ENCODE data around the gene ZNF681.
"Not testable (repeated sequence)": the region's sequence is repeated elsewhere in the genome, so short reads cannot be mapped to it uniquely, and the experiment has no call there.

ZNF681 gene

DNA sequence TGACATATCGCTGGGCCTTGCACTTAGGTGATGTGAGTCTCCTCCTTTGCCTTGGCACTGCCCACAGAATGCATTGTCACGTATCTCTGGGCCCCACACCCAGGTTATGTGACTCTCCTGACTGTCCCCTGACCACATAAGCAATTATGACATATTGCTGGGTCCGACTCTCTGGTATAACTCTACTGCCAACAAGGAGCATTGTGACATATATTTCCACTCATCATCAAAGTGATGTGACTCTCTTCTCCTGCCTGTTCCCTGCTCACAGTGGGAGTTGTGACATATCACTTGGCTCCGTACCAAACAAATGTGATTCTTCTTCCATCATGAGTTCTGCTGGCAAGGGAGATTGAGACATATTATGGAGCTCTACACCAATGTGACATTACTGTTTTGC is 15.4 kb upstream of the ZNF681 start:
- DNase-seq (ENCODE audit: low spot score) = no peak

DNA sequence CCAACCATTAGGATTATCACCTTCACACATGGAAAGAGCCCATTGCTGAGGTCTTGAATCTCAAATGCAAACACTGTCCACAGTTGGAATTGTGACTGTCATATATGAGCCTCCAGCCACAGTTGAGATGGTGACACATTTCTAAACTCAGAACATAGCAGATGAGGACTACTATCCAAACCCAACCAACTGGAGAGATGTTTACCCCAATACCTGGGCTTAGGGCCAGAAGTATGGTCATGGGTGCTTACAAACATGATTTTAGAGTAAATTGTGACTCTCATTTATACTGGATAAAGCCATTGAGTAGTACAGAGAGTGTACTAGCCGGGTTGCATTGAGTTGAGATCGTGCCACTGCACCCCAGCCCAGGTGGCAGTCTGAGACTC is 14.0 kb upstream of the ZNF681 start:
- DNase-seq (ENCODE audit: low spot score) = no peak

DNA sequence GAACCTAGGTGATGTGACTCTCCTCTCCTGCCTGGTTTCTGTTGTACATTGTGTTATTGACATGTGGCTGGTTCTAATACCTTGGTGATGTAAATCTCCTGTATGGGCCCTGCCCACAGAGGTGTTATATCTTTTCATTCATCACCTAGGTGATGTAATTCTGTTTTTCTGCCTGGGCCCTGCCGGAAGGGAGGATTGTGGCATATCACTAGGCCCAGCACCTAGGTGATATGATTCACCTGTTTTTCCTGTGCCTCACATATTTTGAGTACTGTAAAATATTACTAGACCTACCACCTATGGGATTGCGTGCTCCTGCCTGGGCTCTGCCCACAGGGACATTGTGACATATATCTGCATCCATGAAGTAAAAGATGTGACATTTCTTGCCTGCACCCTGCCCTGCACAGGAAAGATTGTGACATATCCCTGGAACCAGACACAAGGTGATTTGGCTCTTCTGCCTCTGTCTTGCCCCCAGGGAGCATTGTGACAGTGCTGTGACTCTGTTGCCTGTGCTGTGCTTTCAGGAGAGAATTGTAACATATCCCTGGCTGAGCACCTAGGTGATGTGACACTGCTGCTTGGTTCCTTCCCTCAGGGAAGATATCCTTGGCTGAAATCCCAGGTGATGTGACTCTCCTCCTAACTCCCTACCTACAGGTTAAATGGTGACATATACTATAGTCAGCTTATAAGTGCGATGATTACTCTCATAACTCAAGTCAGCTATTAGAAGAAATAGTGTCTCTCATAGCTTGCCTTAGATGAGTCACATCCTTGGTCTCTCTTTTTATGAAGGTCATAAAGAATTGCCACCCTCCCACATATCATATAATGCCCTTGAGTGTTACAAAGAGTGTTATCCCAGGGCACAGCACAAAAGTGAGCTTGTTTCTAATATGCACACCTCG is 13.3 kb upstream of the ZNF681 start:
- DNase-seq (ENCODE audit: low spot score) = no peak

DNA sequence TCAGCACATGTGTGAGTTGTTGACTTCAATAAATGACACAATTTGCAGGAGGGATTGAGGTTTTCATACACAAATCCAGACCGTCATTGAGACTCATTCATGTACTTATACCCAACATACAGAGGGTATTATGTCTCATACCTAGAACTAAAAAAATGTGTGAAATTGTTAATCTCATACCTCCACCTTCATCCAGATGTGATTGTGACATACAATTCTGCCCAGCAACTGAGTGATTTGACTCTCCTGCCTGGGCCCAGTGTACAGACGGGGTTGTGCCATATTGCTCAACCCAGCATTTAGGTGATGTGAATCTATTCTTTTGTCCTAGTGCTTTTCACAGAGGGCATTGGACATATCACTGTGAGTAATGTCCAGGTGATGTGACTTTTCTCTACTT is 12.6 kb upstream of the ZNF681 start:
- no peak for DNase-seq (ENCODE audit: low spot score)

DNA sequence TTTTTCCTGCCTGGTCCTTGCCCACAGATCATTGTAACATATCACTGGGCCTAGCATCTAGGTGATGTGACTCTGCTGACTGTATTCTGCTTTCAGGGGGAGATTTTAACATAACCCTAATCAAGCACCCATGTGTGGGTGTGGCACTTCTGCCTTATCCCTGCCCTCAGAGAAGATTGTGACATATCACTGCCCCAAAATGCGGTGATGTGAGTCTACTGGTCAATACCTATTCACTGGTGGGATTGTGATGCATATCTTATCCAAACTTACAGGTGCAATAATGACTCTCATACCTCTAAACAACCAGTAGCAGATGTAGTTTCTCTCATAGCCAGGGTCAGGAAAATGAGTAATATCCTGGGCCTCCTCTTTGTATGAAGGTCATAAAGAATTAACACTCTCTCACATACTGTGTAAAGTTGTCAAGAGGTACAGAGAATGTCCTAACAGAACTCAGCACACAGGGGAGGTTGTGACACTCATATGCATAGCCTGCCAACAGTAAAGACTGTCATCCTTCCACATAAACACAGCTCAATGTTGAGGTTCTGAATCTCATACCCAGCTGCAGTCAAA is 12.1 kb upstream of the ZNF681 start:
- no peak for DNase-seq (ENCODE audit: low spot score)

DNA sequence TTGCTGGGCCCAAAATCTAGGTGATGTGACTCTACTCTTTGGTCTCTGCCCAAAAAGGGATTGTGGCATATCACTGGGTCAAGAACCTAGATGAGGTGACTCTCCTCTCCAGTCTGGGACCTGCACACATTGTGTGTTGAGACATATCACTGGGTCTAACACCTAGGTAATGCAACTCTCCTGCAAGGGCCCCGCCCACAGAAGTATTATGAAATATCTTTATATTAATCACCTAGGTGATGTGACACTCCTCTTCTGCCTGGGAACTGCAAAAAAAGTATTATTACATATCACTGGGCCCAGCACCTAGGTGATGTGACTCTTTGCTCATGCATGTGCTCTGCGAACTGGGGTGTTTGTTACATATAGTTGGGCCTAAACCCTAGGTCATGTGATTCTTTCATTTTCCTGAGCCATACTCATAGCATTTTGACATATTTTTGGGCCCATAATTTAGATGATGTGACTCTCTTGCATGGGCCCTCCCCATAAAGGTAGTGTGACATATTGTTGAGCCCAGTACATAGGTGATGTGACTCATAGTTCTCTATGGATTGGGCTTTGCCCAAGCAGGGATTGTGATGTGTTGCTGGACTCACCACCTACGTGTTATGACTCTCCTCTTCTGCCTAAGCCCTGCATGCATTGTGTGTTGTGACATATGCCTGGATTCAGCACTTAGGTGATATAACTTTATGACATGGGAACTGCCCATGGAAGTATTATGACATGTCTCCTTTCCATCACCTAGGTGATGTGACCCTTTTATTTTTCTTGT is 11.2 kb upstream of the ZNF681 start:
- DNase-seq (ENCODE audit: low spot score) = no peak

DNA sequence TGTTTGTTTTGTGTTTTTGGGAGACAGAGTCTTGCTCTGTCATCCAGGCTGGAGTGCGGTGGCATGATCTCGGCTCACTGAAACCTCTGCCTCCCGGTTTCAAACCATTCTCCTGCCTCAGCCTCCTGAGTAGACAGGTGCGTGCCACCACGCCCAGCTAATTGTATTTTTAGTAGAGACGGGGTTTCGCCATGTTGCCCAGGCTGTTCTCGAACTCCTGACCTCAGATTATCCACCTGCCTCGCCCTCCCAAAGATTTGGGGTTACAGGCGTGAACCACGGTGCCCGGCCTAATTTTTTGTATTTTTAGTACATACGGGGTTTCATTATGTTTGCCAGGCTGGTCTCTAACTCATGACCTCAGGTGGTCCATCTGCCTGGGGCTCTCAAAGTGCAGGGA is 8.3 kb upstream of the ZNF681 start:
- no peak for DNase-seq (ENCODE audit: low spot score)

DNA sequence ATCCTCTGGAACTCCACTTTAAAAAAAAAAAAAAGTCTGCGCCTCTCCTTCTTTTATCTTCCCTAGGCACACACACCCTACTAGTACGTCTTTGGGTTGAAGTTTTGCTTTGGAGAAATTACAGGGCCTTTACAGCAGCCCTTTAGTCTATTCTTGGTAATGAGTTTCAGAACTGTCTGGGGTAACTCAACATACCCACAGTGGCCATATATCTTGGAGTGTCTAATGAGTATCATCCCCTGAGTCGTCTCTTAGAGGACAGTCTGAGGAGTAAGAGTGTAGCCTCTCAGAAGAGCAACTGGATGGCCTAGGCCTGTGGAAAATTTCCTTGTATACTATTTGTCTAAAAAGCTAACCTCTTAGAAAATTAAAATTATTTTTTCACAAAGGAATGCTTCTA is 6.1 kb upstream of the ZNF681 start:
- DNase-seq (ENCODE audit: low spot score) = no peak

DNA sequence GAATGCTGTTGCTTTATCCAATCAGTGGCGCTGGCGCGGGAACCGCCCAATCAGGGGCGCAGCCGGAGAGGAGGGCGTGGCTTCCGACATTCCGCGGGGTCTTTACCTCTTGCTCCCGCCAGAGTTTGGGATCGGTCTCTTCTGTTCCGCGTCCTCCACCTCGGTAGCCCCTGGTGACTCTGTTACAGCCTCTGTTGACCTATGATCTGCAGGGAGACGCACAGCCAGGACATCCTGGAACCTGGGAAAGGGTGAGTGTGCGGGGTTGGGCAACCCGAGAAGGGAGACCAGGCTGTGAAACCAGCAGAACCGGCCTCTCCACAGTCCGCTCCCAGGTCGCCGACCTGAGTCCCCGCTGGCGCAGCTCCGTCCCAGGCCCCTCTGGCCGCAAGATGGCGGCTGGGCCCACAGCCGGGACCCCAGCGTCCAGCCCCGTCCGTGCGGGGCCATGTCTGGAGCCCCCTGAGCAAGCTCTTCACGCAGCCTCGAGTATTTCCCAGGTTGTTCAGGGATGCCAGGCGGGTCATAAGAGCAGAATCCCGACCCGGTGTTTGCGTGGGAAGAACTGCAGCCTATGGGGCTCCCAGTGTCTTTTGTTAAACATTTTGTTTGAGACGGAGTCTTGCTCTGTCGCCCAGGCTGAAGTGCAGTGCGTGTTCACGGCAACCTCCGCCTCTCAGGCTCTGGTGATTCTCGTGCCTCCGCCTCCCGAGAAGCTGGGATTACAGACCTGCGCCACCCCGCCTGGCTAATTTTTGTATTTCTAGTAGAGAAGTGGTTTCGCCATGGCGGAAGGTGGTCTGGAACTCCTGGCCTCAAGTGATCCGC is 4.4 kb upstream of the ZNF681 start:
- peak; percentile 58 for DNase-seq (ENCODE audit: low spot score)

DNA sequence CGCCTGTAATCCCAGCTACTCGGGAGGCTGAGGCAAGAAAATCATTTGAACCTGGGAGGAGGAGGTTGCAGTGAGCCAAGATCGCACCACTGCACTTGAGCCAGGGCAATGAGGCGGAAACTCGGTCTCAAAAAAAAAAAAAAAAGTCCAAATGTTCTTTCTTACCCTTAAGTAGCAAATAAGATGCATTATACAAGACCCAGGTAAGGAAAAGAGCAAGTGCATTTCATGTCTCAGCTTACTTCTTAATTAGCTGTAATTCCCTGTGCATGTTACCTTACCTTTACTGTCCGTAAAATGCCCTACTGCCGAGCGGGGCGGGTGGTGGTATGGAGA is 3.8 kb upstream of the ZNF681 start:
- DNase-seq (ENCODE audit: low spot score) = no peak

DNA sequence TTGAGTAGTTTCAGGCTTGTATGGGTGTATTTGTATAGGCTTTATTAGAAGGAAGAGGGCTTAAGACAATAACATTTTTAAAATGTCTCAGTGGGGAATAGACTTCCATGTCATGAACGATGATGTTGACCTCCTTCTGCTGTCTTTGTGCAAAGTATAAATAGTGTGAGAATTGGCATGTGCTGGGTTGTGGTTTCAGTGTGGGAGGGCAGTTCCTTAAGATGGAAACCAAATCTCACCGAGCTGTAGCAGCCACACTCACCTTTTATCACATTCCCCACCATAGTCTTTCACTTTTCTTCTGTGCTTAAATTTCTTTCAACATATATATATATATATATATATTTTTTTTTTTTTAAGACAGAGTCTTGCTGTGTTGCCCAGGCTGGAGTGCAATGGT is 1.6 kb upstream of the ZNF681 start:
- not testable (repeated sequence) for DNase-seq (ENCODE audit: low spot score)

DNA sequence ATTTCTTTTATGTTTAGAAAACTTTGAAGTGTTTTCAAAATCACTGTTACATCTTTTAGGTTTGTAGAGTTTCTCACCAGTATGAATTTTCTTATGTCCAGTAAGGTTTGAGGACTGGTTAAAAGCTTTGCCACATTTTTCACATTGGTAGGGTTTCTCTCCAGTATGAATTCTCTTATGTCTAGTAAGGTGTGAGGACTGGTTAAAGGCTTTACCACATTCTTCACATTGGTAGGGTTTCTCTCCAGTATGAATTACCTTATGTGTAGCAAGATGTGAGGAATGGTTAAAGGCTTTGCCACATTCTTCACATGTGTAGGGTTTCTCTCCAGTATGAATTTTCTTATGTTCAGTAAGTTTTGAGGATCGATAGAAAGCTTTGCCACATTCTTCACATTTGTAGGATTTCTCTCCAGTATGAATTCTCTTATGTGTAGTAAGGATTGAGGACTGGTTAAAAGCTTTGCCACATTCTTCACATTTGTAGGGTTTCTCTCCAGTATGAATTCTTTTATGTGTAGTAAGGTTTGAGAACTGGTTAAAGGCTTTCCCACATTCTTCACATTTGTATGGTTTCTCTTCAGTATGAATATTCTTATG is 15.0 kb downstream of the ZNF681 start:
- not testable (repeated sequence) for DNase-seq (ENCODE audit: low spot score)

DNA sequence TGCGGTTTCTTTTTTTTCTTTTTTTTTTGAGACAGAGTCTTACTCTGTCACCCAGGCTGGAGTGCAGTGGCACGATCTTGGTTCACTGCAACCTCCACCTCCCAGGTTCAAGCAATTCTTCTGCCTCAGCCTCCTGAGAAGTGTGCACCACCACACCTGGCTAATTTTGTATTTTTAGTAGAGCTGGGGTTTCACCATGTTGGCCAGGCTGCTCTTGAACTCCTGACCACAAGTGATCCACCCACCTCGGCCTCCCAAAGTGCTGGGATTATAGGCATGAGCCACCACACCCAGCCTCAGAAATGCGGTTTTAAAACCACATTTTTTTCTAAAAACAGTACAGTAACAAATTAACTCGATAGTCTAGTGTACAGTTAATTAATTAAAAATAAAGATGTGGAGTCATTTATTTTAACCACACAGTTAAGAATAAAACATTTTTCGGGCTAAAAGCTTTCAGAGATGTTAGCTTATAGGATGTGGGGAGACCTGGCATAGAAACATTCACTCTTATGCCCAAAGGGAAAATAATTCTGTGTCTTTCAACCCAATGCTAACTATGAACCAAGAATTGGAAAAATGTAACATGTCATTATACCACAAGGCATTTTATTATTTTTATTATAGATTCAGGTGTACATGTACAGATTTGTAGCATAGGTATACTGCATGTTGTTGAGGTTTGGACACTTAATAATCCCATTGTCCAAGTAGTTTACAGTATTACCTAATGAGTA is 27.8 kb downstream of the ZNF681 start:
- DNase-seq (ENCODE audit: low spot score) = not testable (repeated sequence)

DNA sequence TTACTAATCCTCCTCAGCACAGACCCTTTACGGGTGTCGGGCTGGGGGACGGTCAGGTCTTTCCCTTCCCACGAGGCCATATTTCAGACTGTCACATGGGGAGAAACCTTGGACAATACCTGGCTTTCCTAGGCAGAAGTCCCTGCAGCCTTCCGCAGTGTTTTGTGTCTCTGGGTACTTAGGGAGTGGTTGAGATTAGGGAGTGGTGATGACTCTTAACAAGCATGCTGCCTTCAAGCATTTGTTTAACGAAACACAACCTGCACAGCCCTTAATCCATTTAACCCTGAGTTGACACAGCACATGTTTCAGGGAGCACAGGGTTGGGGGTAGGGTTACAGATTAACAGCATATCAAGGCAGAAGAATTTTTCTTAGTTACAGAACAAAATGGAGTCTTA is 34.5 kb downstream of the ZNF681 start:
- not testable (repeated sequence) for DNase-seq (ENCODE audit: low spot score)

DNA sequence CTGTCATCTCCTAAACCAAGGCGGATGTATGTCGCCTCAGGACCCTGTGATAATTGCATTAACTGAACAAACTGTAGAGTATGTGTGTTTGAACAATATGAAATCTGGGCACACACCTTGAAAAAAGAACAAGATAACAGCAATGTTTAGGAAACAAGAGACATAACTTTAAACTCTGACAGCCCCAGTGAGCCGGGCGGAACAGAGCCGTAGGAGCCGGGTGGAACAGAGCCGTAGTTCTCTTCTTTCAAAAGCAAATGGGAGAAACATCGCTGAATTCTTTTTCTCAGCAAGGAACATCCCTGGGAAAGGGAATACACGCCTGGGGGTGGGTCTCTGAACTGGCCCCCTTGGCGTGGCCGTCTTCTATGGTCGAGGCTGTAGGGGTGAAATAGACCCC is 39.9 kb downstream of the ZNF681 start:
- DNase-seq (ENCODE audit: low spot score) = no peak

DNA sequence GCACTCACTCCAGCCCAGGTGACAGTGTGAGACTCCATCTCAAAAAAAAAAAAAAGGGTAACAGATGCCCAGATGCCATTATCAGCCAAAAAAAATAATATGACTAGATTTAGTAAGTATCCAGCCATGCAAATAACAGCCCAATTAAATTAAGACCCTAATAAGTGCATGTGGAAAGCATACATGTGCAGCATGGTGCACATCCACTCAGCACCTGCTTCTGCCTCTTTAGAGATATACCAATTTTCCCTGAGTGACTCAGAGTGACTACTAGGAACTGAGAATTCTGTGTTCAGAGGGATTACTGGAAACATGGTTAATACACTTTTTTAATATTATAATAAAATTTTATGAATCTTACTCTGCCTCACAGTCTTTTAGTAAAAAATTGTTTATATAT is 41.9 kb downstream of the ZNF681 start:
- DNase-seq (ENCODE audit: low spot score) = no peak

DNA sequence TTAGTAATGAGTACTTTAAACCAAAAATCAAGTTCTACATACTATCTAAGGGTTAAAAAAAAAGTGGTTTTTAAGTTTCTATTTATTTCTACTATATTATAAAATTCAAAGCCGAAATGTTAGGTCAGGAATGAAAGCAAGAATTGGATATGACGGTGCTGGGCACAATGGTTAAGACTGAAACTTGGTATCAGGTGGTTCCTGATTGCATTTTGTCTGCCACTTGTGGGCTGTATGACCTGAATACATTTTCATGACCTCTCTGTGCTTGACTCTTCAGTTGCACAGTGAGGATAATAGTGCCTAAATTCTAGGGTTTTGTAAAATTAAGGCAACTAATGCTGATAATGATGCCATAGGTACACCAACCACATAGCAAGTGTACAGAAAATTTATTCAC is 49.3 kb downstream of the ZNF681 start:
- DNase-seq (ENCODE audit: low spot score) = no peak

DNA sequence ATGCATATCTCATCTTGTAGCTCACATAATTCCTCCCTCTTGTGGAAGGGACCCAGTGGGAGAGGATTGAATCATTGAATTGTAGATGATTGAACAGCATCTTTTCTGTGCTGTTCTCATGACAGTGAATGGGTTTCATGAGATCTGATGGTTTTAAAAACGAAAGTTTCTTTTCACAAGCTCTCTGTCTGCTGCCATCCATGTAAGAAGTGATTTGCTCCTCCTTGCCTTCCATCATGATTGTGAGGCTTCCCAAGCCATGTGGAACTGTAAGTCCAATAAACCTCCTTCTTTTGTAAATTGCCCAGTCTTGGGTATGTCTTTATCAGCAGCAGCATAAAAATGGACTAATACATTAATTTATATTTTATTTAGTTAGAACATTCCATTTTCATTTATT is 52.0 kb downstream of the ZNF681 start:
- no peak for DNase-seq (ENCODE audit: low spot score)

DNA sequence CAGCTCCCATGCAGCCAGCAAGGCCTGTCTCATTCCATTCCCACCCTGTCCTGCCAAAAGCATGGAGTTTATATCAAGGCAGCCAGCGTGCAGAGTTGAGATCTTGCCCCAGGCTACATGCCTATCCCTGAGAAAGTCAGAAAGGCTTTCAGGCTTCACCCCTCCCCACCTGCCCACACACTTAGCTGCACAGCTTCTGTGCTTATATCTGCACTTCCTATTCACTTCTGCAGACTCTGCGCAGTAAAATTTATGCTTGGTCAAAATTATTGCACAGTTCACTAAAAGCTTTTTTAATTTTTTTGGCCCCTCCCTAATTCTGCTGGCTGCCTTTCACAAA is 59.2 kb downstream of the ZNF681 start:
- DNase-seq (ENCODE audit: low spot score) = no peak

DNA sequence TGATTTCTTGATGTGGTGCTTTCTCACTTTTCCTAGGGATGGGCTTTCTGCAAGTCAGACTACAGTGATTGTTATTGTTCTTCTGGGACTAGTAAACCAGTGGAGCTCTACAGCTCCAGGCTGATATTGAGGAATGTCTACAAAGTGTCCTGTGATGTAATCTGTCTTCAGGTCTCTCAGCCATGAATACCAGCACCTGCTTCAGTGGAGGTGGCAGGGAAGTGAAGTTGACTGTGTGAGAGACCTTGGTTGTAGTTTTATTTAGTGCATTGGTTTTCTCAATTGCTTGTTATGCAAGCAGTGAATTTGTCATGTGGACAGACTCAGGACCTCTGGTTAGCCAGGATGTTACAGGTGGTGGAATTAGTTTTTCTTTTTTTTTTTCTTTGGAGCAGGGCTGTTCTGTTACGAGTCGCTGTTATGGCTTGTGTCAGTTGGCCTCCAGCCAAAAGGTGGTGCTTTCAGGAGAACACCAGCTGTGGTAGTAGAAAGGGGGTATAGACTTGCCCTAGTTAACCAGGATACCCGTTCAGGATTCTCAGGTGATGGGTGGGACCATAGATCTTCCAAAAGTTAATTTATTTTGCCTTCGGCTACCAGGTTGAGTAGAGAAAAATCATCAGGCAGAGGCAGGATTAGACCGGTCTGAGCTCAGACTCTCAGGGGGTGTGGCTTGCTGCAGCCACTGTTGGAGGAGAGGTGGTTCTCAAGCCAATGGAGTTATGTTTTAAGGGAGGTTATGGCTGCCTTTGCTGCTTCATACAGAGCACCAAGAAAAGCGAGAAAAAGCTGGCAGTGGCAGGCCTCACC is 59.8 kb downstream of the ZNF681 start:
- no peak for DNase-seq (ENCODE audit: low spot score)

Measured in NAMALWA (cell line).